GM13977 (cell line): ENCODE data around the gene TEAD1.
"Not testable (repeated sequence)": the region's sequence is repeated elsewhere in the genome, so short reads cannot be mapped to it uniquely, and the experiment has no call there.

Experiments used
- DNase-seq: peaks from one replicate; pipeline ENCODE4 v3.0.0; 2012; ENCODE audit warnings: low spot score
- in situ Hi-C: fragments of 300-500 bp; cut with MboI; formaldehyde crosslinking; loops from one replicate; pipeline ENCODE4 v1.12.0; 2022; ENCODE audit warnings: low sequenced_read_pairs, low pct_unique_long_range_greater_than_20kb, mixed read lengths, inconsistent platforms; ENCODE audit not compliant: unreplicated experiment
- TF ChIP-seq, protein P1 (sequence below): IDR thresholded peaks from 2 replicates; pipeline ENCODE4 v1.5.1; 2012; ENCODE audit warnings: mild to moderate bottlenecking, control low read depth; ENCODE audit not compliant: insufficient read depth; ENCODE audit errors: extremely low read depth, missing control alignments

The TEAD1 gene

GRCh38 chr11:12876340-12876739, 202.1 kb downstream of the TEAD1 start:
- TF ChIP-seq, protein P1, sequence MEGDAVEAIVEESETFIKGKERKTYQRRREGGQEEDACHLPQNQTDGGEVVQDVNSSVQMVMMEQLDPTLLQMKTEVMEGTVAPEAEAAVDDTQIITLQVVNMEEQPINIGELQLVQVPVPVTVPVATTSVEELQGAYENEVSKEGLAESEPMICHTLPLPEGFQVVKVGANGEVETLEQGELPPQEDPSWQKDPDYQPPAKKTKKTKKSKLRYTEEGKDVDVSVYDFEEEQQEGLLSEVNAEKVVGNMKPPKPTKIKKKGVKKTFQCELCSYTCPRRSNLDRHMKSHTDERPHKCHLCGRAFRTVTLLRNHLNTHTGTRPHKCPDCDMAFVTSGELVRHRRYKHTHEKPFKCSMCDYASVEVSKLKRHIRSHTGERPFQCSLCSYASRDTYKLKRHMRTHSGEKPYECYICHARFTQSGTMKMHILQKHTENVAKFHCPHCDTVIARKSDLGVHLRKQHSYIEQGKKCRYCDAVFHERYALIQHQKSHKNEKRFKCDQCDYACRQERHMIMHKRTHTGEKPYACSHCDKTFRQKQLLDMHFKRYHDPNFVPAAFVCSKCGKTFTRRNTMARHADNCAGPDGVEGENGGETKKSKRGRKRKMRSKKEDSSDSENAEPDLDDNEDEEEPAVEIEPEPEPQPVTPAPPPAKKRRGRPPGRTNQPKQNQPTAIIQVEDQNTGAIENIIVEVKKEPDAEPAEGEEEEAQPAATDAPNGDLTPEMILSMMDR, result no peak
- in situ Hi-C loops, result loop anchor here (25.0 kb wide), 2 partner anchors 264 to 539 kb away; no protein-coding TSS in a partner anchor
- DNase-seq, result no peak

DNA sequence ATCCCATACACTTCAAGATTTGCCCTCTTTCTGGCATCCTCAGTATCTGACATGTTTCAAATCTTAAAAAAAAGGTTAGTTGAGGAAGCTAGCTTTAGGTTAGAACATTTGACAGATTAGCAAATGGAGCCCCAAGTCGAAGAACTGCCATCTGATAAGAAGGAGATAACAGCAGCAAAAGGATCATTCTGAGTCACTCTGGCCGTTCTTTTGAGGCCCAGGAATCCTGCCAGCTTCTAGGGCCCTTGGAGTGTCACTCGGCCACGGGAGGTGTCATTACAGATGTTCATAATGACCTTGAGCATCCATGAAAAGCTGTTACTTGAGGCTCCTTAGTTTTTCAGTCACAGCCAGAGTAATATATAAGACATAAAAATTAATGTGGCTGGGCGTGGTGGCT, 202.8 kb downstream of the TEAD1 start:
- in situ Hi-C loops, result loop anchor here (25.0 kb wide), 2 partner anchors 265 to 540 kb away; no protein-coding TSS in a partner anchor
- TF ChIP-seq, protein P1, result no peak
- no peak for DNase-seq

GRCh38 chr11:12877508-12877907, 203.3 kb downstream of the TEAD1 start:
- not testable (repeated sequence) for DNase-seq
- in situ Hi-C loops, result loop anchor here (25.0 kb wide), 2 partner anchors 265 to 540 kb away; no protein-coding TSS in a partner anchor

DNA sequence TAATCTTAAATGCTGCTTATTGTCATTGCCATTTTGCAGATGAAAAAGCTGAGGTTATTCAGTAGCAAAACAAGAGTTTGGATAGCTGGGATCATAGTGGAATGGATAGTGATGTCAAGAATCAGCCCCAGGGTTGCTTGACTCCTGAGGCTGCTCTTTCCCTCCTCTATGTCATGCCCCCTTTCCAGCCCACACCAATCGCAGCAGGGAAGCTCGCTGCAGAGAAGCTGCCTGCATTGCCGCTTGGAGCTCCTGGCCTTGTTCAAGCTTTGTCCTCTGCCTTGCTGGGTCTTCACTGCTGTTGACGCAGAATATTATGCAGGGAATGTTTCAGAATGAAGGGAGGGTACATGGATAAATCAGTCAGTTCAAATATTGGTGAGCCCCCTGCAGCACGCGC, 206.1 kb downstream of the TEAD1 start:
- TF ChIP-seq, protein P1, result no peak
- no peak for DNase-seq
- in situ Hi-C loops, result loop anchor here (25.0 kb wide), 2 partner anchors 268 to 543 kb away; no protein-coding TSS in a partner anchor

- TF ChIP-seq, protein P1, result no peak
- in situ Hi-C loops, result loop anchor here (25.0 kb wide), 2 partner anchors 270 to 545 kb away; no protein-coding TSS in a partner anchor
- no peak for DNase-seq
These were observed 208.4 kb downstream of the TEAD1 start for GRCh38 chr11:12882670-12883069.

- no peak for DNase-seq
- TF ChIP-seq, protein P1, result no peak
- in situ Hi-C loops, result loop anchor here (25.0 kb wide), 2 partner anchors 273 to 548 kb away; no protein-coding TSS in a partner anchor
These were observed 210.6 kb downstream of the TEAD1 start for GRCh38 chr11:12884751-12885318.

- no peak for DNase-seq
- in situ Hi-C loops, result loop anchor here (25.0 kb wide), 2 partner anchors 273 to 548 kb away; no protein-coding TSS in a partner anchor
- TF ChIP-seq, protein P1, result no peak
These were observed 211.6 kb downstream of the TEAD1 start for GRCh38 chr11:12885717-12886239.
